Smooth muscle cell (in vitro differentiated cells): ENCODE data around the gene TPX2. TPM values are rescaled to one million over a fixed set of nuclear protein-coding genes. Genes with fewer than 3 reads are reported as not detected.

Experiments
- DNase-seq: peaks from one replicate; lab custom pipeline; 2025; ENCODE audit not compliant: unreplicated experiment; lab: John Stamatoyannopoulos, UW
- H2AFZ ChIP-seq: fragments of 200-600 bp; sonication (generic); 2 replicates; pipeline ENCODE4 v1.6.0; 2016; ENCODE audit warnings: antibody characterized with exemption, low read depth, mild to moderate bottlenecking
- H3F3A ChIP-seq: fragments of 200-600 bp; sonication (generic); 2 replicates; pipeline ENCODE4 v1.6.0; 2017; ENCODE audit warnings: antibody characterized with exemption, low read depth
- H3K27ac ChIP-seq: fragments of 200-600 bp; sonication (generic); 2 replicates; pipeline ENCODE4 v1.5.1; 2016; ENCODE audit warnings: low read depth, mild to moderate bottlenecking
- H3K27me3 ChIP-seq: fragments of 200-600 bp; sonication (generic); 2 replicates; pipeline ENCODE4 v1.6.1; 2016; ENCODE audit warnings: low read depth, mild to moderate bottlenecking
- H3K36me3 ChIP-seq: fragments of 200-600 bp; sonication (generic); 2 replicates; pipeline ENCODE4 v1.5.1; 2016; ENCODE audit warnings: low read depth
- H3K4me1 ChIP-seq: fragments of 200-600 bp; sonication (generic); 2 replicates; pipeline ENCODE4 v1.5.1; 2016; ENCODE audit warnings: low read depth
- H3K4me2 ChIP-seq: fragments of 200-600 bp; sonication (generic); 2 replicates; pipeline ENCODE4 v1.6.0; 2016; ENCODE audit warnings: mild to moderate bottlenecking
- H3K4me3 ChIP-seq: fragments of 200-600 bp; sonication (generic); 2 replicates; pipeline ENCODE4 v1.5.1; 2016; ENCODE audit warnings: mild to moderate bottlenecking
- H3K79me2 ChIP-seq: fragments of 200-600 bp; sonication (generic); 2 replicates; pipeline ENCODE4 v1.6.0; 2016; ENCODE audit warnings: low read depth, mild to moderate bottlenecking
- H3K9ac ChIP-seq: fragments of 200-600 bp; sonication (generic); 2 replicates; pipeline ENCODE4 v1.6.0; 2016; ENCODE audit warnings: low read depth
- H3K9me3 ChIP-seq: fragments of 200-600 bp; sonication (generic); replicated peaks from 2 replicates; pipeline ENCODE4 v1.5.1; 2016; ENCODE audit warnings: low read depth
- H4K20me1 ChIP-seq: fragments of 200-600 bp; sonication (generic); 2 replicates; pipeline ENCODE4 v1.6.0; 2016; ENCODE audit warnings: low read depth
- CTCF ChIP-seq: fragments of 200-600 bp; sonication (generic); IDR thresholded peaks from 2 replicates; pipeline ENCODE4 v1.5.1; 2017; ENCODE audit warnings: borderline replicate concordance, mild to moderate bottlenecking, antibody characterized with exemption; ENCODE audit not compliant: insufficient read depth, poor library complexity, severe bottlenecking
- WGBS: methylation state at CpG from one replicate; pipeline ENCODE4 v1.1.7; 2016; ENCODE audit warnings: low lambda C conversion rate; 5-methylcytosine and 5-hydroxymethylcytosine counted together
- polyA plus RNA-seq: library from polyadenylated mRNA; unstranded; fragments of >200 nt; fragmentation: Nextera tagmentation; extraction: Ambion mirVana; gene quantifications from 2 replicates; pipeline ENCODE4 v1.2.1, GENCODE V29; 2016
- total RNA-seq: library from RNA; depleted of rRNA; stranded (reverse); fragments of >200 nt; gene quantifications from 2 replicates; pipeline ENCODE4 v1.2.3, GENCODE V29; 2014

Gene TPX2
- total and polyA plus RNA-seq, 2 experiments from 2014 or later, result 21.7 to 24.5 TPM

- Histone ChIP-seq H3K9me3 (no peaks in the 10 kb centered on the region), H4K20me1 (no peaks in the 10 kb centered on the region), H3K4me1 (peaks cover 49% of the 10 kb centered on the region), H3K27ac (peak overlapping the region; percentile 45), H3K79me2 (peaks cover 78% of the 10 kb centered on the region), H3K27me3 (no peaks in the 10 kb centered on the region), H3K4me3 (no peak overlapping the region), H3K4me2 (no peak overlapping the region), H3K36me3 (no peaks in the 10 kb centered on the region), H3K9ac (no peak overlapping the region), H3F3A (peaks cover 13% of the 10 kb centered on the region), H2AFZ (no peak overlapping the region)
- 88% methylated on average over 5 of the region's 5 CpGs for WGBS
- TF ChIP-seq CTCF, result no peak
- DNase-seq, result no peak
These were observed 22.1 kb upstream of the TPX2 start for GRCh38 chr20:31716818-31717477.

- peaks cover 48% of the 10 kb centered on the region for H3K4me1 ChIP-seq
- H3K9me3 ChIP-seq, result no peaks in the 10 kb centered on the region
- H3K4me3 ChIP-seq, result no peak overlapping the region
- H3K79me2 ChIP-seq, result peaks cover 79% of the 10 kb centered on the region
- no peaks in the 10 kb centered on the region for H4K20me1 ChIP-seq
- H3K36me3 ChIP-seq, result no peaks in the 10 kb centered on the region
- TF ChIP-seq CTCF, result no peak
- H3F3A ChIP-seq, result peaks cover 10% of the 10 kb centered on the region
- WGBS, result 88% methylated on average over 6 of the region's 6 CpGs
- no peak overlapping the region for H3K9ac ChIP-seq
- H3K27ac ChIP-seq, result peak overlapping the region; percentile 42
- H3K27me3 ChIP-seq, result no peaks in the 10 kb centered on the region
- peak overlapping the region; percentile 5 for H3K4me2 ChIP-seq
- no peak for DNase-seq
- no peak overlapping the region for H2AFZ ChIP-seq
These were observed 21.4 kb upstream of the TPX2 start for GRCh38 chr20:31717478-31718201.

- Histone ChIP-seq H3K4me2 (peak overlapping the region; percentile 82), H3K27ac (peak overlapping the region; percentile 69), H3K4me3 (peak overlapping the region; percentile 58), H2AFZ (no peak overlapping the region), H3K4me1 (peaks cover 34% of the 10 kb centered on the region), H3F3A (peaks cover 4% of the 10 kb centered on the region), H3K36me3 (no peaks in the 10 kb centered on the region), H3K9ac (no peak overlapping the region), H3K9me3 (no peaks in the 10 kb centered on the region), H3K79me2 (peaks cover 74% of the 10 kb centered on the region), H3K27me3 (no peaks in the 10 kb centered on the region), H4K20me1 (no peaks in the 10 kb centered on the region)
- TF ChIP-seq CTCF, result no peak
- no peak for DNase-seq
- 81% methylated on average over 6 of the region's 6 CpGs for WGBS
These were observed 20.0 kb upstream of the TPX2 start for GRCh38 chr20:31718952-31719643.
